Activated naive CD4-positive, alpha-beta T cell (primary cell): Measurements from ENCODE around the gene ARAF.

Experiments
- DNase-seq, 4 experiments: peaks; one replicate each; lab custom pipeline; 2025; lab: John Stamatoyannopoulos, UW

The ARAF gene

DNA sequence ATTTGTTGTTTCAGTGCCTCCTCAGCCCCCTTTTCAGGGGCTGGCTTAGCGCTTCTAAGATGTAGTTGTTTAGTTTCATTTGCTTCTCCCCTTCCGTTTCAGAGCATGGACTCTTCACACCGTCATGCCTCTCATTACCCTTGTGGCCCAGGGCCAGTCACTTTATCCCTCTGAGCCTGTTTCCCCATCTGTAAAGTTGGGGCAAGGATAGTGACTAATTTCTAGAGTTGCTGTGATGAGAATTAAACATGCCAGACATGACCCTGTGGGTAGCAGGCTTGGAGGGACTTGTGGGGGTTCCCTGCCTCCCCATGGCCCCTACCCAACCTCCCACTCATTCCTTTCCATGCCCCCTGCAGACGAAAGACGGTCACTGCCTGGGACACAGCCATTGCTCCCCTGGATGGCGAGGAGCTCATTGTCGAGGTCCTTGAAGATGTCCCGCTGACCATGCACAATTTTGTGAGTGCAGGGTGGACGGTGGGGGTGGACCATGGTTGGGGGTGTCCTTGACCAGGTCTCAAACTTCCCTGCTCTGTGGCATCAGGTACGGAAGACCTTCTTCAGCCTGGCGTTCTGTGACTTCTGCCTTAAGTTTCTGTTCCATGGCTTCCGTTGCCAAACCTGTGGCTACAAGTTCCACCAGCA lies 3.6 kb downstream of the ARAF start:
- DNase-seq = no peak

DNA sequence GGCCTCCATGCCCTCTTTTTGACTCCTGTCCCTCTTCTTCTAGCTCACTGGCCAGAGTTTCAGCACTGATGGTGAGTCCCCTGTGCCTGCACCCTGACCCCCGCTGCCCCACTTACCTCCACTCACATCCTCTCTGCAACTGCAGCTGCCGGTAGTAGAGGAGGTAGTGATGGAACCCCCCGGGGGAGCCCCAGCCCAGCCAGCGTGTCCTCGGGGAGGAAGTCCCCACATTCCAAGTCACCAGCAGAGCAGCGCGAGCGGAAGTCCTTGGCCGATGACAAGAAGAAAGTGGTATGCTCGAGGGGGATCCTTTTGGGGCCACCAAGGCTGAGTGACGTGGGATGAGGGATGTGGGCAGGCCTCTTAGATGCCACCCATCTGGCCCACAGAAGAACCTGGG lies 5.8 kb downstream of the ARAF start:
- DNase-seq = no peak

DNA sequence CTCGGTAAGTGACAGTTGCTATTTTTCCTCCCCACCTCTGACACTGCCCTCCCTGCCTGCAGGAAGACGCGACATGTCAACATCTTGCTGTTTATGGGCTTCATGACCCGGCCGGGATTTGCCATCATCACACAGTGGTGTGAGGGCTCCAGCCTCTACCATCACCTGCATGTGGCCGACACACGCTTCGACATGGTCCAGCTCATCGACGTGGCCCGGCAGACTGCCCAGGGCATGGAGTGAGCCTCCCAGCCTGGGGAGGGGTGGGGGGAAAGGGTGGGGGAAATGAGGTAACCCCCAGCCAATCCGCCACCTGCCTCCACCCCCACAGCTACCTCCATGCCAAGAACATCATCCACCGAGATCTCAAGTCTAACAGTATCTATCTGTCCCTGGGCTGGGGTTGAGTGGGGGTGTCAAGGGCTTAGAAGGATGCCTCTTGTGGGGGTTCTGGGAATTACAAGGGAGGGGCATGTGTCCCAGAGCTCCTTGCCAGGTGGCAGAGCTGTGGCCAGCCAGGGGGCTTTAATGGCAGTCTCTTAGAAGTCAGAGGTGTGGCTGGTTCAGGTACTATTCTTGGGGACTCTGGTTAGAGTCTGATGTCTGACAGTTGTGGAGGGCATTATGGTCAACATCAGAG lies 7.8 kb downstream of the ARAF start:
- no peak for DNase-seq

DNA sequence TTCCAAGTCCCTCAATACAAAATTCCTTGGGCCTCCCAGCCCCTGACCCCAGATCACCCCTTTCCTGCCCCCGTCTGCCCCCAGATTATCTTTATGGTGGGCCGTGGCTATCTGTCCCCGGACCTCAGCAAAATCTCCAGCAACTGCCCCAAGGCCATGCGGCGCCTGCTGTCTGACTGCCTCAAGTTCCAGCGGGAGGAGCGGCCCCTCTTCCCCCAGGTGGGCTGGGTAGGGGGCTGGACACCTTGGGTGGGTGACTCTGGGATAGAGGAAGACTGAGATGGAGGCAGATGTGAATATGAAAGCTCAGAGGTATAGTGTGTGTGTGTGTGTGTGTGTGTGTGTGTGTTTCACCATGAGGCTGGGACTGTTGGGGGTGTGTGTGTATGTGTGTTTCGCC lies 9.8 kb downstream of the ARAF start:
- DNase-seq = no peak

DNA sequence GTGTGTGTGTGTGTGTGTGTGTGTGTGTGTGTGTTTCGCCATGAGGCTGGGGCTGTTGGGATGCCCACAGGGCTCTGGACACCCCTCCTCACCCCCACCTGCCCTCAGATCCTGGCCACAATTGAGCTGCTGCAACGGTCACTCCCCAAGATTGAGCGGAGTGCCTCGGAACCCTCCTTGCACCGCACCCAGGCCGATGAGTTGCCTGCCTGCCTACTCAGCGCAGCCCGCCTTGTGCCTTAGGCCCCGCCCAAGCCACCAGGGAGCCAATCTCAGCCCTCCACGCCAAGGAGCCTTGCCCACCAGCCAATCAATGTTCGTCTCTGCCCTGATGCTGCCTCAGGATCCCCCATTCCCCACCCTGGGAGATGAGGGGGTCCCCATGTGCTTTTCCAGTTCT lies 10.2 kb downstream of the ARAF start:
- DNase-seq = no peak

DNA sequence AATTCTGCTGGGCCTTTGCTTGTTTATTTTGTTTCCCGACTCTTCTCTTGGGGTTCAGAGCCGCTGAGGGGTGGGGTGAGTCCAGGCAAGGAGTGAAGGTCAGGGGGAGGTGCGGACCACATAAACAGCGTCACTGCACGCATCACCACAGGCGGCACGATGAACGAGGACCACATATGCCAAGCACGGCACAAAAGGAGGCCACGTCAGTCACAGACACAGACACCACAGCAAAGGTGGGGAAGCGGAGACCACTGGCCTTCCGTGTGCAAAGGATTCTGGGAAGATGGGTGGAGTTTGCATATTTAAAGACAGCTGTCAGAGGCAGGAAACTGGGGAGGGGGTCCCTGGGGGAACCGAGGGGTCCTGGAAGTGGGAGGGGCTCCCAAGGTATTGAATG lies 10.9 kb downstream of the ARAF start:
- DNase-seq = no peak

DNA sequence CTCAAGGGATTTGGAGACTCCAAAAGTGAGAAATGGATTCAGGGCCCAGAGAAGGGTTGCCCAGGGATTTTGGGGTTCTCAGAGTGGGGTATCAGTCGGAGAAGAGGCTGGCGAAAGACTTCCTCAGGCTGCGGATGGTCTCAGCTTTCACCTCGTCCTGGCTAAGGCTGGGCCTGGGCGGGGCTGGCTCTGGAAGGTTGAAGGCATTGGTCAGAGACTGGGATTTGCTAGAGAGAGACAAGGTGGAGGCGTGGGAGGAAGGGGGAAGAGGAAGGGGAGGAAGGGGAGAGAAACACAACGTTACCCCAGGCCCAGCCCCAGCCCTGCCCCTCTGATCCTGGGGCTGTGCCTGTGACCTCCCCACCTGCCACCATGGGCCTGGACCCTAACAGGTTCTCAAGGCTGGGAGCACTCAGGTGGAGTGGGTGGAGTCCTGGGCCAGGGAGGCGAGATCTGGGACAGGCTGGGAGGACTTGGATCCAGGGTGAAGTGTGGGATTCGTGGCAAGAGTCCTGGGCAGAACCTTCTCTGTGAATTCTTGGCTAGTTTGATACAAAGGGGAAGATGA lies 11.9 kb downstream of the ARAF start:
- no peak for DNase-seq

DNA sequence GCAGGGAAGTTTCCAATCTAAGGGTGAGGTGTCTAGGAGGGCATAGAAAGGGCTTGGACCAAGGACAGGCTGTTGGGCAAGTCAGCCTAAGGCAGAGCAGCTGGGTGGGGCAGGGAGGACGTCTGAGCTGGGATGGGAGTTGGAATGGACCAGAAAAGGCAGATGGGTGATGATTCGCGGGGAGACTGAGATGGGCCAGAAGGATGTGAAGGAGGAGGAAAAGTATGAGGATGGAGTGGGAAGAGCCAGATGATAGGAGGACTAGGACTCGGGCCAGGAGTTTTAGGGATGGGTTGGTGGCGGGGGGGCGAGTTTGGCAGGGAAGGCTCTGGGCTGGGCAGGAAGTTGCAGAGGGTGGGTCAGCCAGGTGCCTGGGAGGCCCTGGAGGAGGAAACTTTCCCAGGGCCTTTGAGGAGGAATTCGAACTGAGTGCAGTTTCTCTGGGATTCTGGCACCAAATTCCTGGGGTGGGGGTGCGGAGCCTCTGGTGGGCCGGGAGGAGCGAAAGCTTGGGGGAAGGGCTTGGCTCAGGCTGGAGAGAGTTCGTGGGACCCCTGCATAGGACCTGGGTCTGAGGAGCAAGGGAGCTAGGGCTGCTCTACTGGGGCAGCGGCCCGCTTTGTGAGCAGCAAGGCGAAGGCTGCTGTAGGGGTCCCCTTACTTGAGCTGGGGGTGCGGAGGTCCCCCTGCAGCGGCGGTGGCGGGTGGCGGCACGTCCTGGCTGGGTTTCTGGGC lies 12.5 kb downstream of the ARAF start:
- DNase-seq = no peak

DNA sequence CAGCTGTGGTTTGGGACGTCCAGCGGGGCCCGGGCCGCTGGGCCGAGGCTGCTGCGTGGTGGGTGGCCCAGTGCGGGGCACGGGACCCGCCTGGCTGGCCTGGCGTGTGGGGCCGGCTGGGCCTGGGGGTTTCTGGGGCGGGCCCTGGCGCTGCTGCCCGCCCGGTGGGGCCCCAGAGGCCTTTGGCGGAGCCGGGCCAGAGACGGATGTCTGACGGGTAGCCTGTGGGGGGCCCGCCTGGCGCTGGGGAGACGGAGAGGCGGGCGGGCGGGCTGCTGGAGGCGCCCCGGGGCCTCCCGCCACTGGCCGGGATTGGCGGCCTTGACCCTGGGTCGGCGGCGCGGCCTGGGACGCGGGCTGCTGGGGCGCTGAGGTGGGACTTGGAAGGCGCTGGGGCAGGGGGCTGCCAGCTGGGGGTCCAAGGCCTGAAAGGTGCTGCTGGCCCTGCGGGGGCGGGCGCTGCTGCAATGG lies 13.1 kb downstream of the ARAF start:
- no peak for DNase-seq

DNA sequence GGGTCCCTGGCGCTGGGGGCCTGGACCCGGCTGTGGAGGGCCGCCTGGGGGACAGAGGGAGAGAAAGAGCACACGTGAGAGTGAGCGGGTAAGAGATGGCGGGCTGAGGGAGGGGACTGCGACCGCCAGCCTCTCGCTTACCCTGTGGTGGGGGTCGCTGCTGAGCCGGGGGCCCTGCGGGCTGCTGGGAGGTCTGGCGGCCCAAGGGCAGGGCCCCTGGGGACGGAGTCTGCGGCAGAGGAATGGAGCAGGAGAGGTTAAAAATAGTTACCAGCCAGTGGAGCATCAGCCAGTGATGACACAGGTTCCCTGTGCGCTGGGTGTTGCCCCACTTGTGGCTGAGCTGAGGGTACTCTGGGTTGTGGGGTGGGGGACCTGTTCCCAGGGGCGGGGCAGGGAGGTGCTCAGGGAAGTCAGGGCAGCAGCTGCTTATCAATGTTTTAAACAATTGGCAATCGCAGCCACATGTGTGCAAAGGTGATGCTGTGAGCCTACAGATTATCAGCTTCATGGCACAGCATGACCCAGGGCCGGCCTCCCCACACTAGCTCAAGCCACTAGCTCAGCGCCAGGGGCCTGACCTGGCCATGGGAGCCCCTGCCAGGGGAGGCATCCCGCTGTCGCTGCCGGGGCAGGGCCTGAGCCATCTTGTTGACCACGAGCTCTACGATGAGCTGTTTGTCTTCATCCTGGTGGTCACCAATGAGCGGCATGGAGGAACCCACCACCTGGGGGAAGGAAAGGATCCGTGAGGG lies 13.7 kb downstream of the ARAF start:
- no peak for DNase-seq

DNA sequence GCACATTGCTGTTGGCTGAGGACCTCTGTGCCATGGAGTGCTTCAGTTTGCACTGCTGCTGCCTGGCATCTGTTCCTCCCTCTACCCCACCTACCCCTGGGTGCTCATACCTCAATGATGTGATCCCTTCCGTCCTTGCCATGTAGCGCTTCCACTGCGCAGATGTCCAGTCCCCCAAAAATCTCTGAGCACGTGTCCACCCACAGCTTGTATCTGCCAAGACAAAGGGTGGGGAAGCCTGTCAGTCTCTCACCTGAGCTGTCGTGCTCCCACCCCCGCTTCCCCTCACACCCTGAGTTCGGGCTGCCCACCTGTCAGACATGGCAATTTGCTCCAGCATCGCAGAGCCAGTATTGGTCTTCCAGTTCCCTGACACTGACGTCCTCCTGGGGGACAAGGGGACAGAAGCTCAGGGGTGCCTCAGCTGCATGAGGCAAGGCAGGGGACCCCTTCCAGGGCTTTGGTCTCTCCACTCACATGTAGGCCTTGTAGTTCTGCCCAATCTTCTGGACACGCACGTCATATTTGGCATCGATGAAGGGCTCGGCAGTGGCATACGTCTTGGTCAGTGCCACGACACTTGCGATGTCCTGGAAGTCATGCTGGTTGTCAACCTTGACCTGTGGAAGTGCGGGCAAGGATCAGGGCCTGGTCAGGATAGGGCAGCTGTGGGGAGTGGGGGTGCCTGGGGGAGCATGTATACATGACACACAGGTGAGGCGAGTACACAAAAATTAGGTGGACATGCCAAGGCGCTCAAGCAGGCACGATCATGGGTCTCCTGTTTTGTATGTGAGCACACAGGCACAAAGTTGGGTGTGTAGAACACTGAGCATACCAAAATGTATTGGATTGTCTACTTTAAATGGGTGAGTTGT lies 15.3 kb downstream of the ARAF start:
- DNase-seq = no peak

DNA sequence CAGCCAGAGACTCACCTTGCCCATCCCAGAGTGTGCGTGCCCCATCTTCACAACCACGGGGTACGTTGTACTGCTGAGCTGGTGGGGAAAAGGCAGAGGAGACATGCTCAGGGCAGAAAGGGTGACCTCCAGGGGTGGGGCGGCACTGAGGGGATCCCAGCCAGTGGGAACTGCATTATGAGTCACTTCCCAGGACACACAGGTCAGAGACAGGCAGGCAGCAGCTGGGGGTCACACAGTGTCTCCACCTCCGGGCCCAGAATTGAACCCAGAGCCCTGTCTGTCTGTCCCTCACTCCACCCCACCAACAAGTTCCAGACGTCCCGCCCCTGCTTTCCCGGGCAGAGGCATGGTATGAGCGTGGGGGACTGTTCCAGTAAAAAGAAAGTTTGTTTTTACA lies 16.4 kb downstream of the ARAF start:
- DNase-seq = no peak

DNA sequence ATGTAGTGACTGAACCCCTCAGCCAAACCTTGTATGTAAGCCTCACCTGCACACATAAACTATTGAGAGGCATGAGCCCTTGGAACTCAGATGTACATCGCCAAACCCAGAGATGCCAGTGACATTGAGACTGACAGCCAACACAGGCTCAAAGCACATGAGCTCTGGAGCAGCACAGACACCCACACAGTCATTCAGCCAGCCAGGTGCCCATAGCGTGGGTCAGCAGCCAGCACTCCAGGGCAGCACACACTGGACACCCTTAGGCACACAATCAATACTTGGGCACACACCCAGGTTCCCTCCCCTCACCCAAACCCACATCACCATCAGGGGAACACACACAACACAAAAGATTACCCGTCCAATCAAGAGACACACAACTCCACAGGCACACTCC lies 16.9 kb downstream of the ARAF start:
- no peak for DNase-seq

DNA sequence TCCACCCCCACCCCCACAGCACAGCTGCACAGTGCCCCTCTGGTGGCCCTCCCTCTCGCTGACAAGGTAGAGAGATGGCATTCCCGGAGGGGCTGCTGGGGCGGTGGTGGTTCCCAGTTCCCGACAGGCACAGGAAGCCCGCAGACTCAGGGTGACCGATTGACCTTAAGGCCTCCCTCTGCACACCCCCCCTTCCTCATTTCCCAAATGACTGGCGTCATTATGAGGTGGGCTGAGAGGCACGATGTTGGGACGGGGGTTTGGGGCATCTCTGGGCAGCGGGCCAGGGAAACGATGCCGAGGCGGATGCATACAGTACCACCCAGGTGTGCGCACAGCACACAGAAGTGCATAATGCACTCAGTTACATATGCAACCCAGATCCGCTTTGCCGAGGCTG lies 17.7 kb downstream of the ARAF start:
- DNase-seq = no peak

DNA sequence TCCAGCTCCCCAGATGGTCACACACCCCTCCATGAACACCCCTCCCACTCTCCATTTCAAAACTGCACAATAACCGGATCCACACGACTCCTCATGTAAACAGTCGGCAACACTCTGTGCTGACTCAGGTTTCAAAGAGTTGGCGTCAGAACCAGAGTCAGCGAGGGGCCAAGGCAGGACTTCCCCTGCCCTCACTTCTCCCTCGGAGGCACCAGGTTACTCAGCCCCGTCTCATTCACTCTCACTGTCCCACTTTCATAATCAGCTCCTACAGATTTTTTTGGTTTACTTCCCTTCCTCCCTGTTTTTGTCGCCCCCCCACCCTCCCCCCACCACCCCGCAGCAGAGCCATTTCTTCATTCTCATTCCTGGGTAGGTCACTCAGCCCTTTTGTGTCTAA lies 18.5 kb downstream of the ARAF start:
- no peak for DNase-seq

DNA sequence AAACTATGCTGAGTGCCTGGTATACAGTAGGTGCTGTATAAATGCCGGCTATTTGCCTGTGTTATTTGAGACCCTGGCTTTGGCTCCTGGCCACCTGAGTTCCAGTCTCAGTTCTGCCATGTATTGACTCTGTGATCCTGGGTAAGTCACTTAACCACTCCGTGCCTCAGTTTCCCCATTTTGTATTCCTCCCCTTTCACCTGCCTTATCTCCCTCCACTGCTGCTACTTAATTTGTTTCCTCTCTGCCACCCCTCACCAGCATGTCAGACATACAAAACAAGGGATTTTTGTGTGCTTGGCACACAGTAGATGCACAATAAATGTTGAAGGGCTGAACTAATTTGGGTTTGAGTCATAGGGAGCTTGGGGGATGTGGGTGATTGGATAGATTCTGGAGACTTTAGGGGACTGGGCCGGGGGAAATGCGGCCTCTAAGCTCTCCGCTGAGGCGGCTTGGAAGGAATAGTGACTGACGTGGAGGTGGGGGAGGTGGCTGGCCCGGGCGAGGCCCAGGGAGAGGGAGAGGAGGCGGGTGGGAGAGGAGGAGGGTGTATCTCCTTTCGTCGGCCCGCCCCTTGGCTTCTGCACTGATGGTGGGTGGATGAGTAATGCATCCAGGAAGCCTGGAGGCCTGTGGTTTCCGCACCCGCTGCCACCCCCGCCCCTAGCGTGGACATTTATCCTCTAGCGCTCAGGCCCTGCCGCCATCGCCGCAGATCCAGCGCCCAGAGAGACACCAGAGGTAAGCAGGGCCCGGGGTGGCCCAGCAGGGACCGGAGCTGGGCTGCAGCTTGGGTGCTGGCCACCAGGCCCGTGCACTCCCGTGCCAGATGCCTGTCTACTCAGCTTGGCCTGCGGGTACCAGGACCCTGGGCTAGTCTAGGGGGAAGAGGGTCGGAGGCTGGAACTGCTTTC lies 21.0 kb downstream of the ARAF start, which contains the start of gene TIMP1:
Gene TIMP1, plus strand, starts transcription at position 706 of the 917 bp plus-strand sequence. CDS start 980 bp downstream, outside the sequence.
- peak; percentile 20 to 64 (median 37) for DNase-seq

DNA sequence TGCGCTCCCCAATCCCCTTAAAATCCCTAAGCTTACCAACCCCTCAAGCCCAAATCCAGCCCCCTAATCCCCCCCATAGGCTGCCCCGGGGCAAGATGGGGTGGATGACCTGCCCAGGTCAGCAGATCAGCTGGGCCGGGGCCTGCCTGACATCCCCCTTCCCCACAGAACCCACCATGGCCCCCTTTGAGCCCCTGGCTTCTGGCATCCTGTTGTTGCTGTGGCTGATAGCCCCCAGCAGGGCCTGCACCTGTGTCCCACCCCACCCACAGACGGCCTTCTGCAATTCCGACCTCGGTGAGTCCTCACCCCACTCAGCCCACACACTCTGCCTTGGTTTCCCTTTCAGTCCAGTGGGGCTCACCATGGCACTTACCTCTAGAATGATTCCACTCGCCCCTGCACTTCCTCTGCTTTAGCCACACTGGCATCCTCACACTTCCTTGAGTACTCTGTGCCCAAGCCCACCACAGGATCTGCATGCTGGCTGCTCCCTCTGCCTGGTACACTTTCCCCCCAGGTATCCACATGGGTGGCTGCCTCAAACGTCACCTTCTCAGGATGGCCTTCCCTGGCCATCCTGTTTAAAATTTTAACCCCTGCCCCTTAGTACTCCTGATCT lies 22.3 kb downstream of the ARAF start:
- DNase-seq = no peak

DNA sequence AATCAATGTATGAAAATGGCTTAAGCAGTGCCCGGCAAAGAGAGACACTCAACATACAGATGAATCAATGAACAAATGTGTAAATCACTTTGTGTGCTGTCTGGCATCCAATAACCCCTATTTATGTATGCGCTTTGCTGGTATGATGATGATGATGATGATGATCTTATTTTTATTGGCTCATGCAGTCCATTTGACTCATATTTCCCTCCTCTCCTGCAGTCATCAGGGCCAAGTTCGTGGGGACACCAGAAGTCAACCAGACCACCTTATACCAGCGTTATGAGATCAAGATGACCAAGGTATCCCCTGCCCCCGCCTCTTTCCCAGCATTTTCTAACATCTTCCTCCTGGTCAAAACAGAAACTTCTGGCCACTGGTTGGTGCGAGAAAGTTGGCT lies 23.7 kb downstream of the ARAF start:
- no peak for DNase-seq

DNA sequence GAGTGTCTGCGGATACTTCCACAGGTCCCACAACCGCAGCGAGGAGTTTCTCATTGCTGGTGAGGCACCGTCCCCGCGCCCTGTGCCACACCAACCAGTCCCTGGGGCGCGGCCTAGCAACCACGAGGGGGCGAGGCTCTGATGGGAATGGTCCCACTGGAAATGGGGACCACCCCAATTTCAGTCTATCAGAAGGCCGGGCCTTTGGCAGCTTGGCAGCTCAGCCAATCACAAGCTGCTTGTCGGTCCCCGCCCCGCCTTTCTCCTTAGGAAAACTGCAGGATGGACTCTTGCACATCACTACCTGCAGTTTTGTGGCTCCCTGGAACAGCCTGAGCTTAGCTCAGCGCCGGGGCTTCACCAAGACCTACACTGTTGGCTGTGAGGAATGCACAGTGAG lies 24.3 kb downstream of the ARAF start:
- no peak for DNase-seq
